Activated T-cell treated with anti-CD3 and anti-CD28 coated beads, Interleukin-2, amount 50 U/mL, for 1 hour (primary cell): ENCODE results near the gene SEC24B.

ENCODE experiments used
- DNase-seq: peaks from one replicate; pipeline ENCODE4 v3.0.0-alpha.2; 2020

Gene SEC24B

DNA sequence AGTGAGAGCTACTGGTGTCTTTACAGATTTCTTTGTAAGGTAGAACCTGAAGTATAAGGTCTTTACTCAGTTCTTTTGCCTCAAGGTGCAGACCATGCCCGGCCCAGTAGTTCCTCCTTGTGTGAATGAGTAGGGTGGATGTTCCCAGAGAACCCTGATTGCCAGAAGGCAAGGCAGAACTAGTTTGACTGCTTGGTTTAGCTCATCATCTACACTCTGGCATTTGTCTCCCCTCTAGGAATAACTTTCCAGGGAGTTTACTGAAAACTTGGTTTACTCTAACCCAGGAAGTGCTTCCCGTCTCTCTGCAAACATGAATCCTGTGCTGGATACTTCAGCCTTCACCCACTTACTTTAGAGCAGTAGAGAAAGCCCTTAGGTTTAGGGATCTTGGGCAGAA lies 155.5 kb downstream of the SEC24B start:
- no peak for DNase-seq

DNA sequence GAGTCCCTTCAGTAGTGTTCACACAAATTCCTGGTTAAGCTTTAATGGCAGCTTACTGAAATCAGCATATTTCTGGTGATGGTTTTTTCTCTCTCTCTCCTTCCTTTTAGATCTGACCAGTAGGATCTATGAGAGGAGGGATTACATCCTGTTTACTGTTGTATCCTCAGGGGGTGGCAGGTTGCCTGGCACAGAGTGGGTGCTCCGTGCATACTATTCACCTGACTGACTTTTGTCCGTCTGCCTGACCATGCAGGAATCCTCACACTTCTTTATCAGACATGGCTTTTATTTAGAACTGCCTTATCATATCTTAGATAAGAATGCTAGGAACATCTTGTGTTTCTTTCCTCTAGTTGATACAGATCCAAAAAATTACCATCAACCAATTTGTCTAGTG lies 156.0 kb downstream of the SEC24B start:
- no peak for DNase-seq
